Neural crest cell (in vitro differentiated cells): ENCODE results near the gene CCNJL. TPM values are rescaled to one million over a fixed set of nuclear protein-coding genes. Genes with fewer than 3 reads are reported as not detected.

Source experiments
- DNase-seq: peaks from one replicate; pipeline ENCODE4 v3.0.0; 2021; ENCODE audit warnings: low read depth, mixed read lengths, low spot score
- H3K27ac Mint-ChIP-seq: one replicate; pipeline ENCODE4 v1.8.0; 2021; ENCODE audit warnings: mild to moderate bottlenecking, mixed read lengths; ENCODE audit not compliant: unreplicated experiment
- H3K27me3 Mint-ChIP-seq: 2 replicates; pipeline ENCODE4 v1.8.0; 2021; ENCODE audit warnings: low read depth, mild to moderate bottlenecking, mixed read lengths
- H3K36me3 Mint-ChIP-seq: 2 replicates; pipeline ENCODE4 v1.8.0; 2021; ENCODE audit warnings: low read depth, mild to moderate bottlenecking, mixed read lengths
- H3K4me1 Mint-ChIP-seq: 2 replicates; pipeline ENCODE4 v1.8.0; 2021; ENCODE audit warnings: mixed read lengths
- H3K4me3 Mint-ChIP-seq: one replicate; pipeline ENCODE4 v1.8.0; 2021; ENCODE audit warnings: mild to moderate bottlenecking, mixed read lengths
- H3K9me3 Mint-ChIP-seq: 2 replicates; pipeline ENCODE4 v1.8.0; 2021; ENCODE audit warnings: mixed read lengths
- CTCF ChIP-seq: fragments of 200-600 bp; sonication (generic); conservative IDR thresholded peaks from 2 replicates; pipeline ENCODE4 v1.5.0; 2021; ENCODE audit warnings: antibody characterized with exemption, mild to moderate bottlenecking
- total RNA-seq: library from RNA; stranded (reverse); gene quantifications from 2 replicates; pipeline ENCODE4 v1.2.1, GENCODE V29; 2021

Gene CCNJL
- total RNA-seq, 1 donor from 2014 or later: 29.7 TPM

DNA sequence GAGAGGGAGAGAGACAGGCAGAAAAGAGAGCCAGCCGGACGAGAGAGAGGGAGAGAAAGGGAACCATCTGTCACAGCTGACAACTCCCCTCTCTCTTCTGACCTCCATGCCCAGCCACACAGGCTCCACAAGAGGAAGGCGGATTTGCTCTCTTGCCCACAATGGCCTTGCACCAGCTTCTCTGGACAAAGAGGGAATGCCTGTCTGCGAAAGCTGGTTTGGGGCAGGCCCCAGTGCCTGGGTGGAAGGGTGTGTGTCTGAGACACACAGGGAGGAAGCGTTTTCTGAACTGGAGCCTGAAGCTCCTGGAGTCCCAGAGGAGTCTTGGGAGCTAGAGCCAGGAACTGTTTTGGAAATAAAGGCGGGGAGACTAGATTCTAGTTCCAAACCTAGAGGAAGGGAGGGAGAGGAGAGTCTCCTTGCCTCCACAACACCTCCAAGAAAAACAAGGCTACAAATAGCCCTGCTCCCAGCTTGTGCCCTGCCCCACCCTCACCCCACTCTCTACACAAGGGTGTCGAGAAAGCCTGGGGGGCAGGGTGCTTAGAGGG is 45.6 kb upstream of the CCNJL start:
- H3K4me3 Mint-ChIP-seq: no peak overlapping the region
- peak overlapping the region; percentile 43 for H3K27ac Mint-ChIP-seq
- peaks cover 25% of the 10 kb centered on the region for H3K4me1 Mint-ChIP-seq
- H3K27me3 Mint-ChIP-seq: peaks cover 3% of the 10 kb centered on the region
- no peak for DNase-seq
- H3K9me3 Mint-ChIP-seq: no peaks in the 10 kb centered on the region
- TF ChIP-seq CTCF: no peak
- no peaks in the 10 kb centered on the region for H3K36me3 Mint-ChIP-seq

- Mint-ChIP-seq H3K4me3 (no peak overlapping the region), H3K9me3 (no peaks in the 10 kb centered on the region), H3K4me1 (peaks cover 25% of the 10 kb centered on the region), H3K27me3 (peaks cover 3% of the 10 kb centered on the region), H3K27ac (no peak overlapping the region), H3K36me3 (no peaks in the 10 kb centered on the region)
- no peak for DNase-seq
- no peak for TF ChIP-seq CTCF
These were observed 45.0 kb upstream of the CCNJL start for GRCh38 chr5:160357394-160357793.

DNA sequence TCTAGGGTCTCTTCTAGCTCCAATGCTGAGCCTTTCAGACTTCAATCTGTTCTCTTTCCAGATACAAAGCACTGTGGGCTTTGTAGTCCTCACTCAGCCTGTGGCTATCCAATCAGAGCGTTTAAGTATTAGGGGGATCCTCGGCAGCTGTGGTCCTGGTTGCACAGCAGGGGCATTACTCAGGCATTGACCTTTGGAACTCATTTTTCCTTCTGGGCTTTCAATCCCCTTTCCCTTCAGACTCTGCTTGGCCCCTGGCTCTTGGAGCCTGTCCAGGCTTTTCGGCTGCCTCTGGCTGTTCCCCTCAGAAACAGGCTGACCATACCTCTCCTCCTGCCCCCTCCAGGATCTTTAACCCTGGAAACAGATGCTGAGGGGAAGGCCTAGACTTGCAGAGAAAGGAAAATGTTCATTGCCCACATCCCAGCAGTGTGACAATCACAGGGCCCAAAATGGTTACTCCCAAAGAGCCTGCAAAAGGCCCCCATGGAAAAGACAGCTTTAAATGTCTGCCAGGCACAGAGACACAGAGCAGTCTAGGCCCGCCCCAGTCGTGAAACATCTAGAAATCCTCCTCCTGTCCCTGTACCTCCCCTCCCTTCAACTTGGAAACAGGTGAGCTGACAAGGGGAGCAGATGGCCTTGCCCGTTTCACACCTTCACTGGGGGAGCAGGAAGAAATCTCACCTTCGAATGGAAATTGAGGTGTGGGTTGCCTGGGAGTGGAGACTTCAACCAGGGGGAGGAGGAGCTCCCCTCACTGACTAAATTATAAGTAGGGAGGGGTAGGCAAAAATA is 44.4 kb upstream of the CCNJL start:
- no peak for DNase-seq

DNA sequence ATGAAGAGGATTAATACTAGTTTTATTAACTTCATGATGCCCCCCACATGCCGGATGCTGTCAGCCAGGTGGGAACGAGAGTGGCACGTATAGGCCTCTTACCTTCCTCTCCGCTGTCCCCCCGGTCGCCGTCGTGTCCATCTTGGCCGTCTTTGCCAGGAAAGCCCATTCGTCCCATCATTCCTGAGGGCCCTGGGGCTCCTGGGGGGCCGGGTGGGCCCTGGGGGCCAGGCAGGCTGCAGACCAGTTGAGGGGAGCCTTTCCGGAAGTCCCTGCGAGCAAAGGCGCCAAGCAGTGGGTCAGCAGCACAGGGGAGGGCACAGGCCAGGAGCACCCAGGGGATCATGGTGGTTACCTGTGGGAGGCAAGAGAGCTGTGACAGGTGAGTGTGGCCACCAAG is 42.3 kb upstream of the CCNJL start:
- no peaks in the 10 kb centered on the region for H3K27me3 Mint-ChIP-seq
- no peak overlapping the region for H3K4me3 Mint-ChIP-seq
- no peak for DNase-seq
- H3K27ac Mint-ChIP-seq: no peak overlapping the region
- H3K9me3 Mint-ChIP-seq: no peaks in the 10 kb centered on the region
- TF ChIP-seq CTCF: no peak
- no peaks in the 10 kb centered on the region for H3K36me3 Mint-ChIP-seq
- peaks cover 18% of the 10 kb centered on the region for H3K4me1 Mint-ChIP-seq

More for the DNA sequence above, 44.4 kb upstream of the CCNJL start:
- no peak for TF ChIP-seq CTCF
- Mint-ChIP-seq H3K4me3 (no peak overlapping the region), H3K36me3 (no peaks in the 10 kb centered on the region), H3K9me3 (no peaks in the 10 kb centered on the region), H3K4me1 (peaks cover 25% of the 10 kb centered on the region), H3K27ac (no peak overlapping the region), H3K27me3 (no peaks in the 10 kb centered on the region)

GRCh38 chr5:160353379-160353778 is 41.0 kb upstream of the CCNJL start:
- peaks cover 18% of the 10 kb centered on the region for H3K4me1 Mint-ChIP-seq
- H3K36me3 Mint-ChIP-seq: no peaks in the 10 kb centered on the region
- no peaks in the 10 kb centered on the region for H3K27me3 Mint-ChIP-seq
- no peak for DNase-seq
- no peak overlapping the region for H3K4me3 Mint-ChIP-seq
- no peak for TF ChIP-seq CTCF
- H3K9me3 Mint-ChIP-seq: no peaks in the 10 kb centered on the region
- no peak overlapping the region for H3K27ac Mint-ChIP-seq
